Measurements from ENCODE around the gene VPS37B. TPM values are rescaled to one million over a fixed set of nuclear protein-coding genes. Genes with fewer than 3 reads are reported as not detected.

The VPS37B gene
- total RNA-seq, 2 experiments from 2014 or later = 20.1 to 20.7 TPM

GRCh38 chr12:122837306-122838265 lies 58.3 kb downstream of the VPS37B start:
- ChIA-PET POLR2A (interaction anchor here (0.6 kb wide), 1 partner anchor 473 kb away, joined by 4 read pairs; no protein-coding TSS in a partner anchor), CTCF (interaction anchor here (0.7 kb wide), 1 partner anchor 290 kb away, joined by 3 read pairs; no protein-coding TSS in a partner anchor)

DNA sequence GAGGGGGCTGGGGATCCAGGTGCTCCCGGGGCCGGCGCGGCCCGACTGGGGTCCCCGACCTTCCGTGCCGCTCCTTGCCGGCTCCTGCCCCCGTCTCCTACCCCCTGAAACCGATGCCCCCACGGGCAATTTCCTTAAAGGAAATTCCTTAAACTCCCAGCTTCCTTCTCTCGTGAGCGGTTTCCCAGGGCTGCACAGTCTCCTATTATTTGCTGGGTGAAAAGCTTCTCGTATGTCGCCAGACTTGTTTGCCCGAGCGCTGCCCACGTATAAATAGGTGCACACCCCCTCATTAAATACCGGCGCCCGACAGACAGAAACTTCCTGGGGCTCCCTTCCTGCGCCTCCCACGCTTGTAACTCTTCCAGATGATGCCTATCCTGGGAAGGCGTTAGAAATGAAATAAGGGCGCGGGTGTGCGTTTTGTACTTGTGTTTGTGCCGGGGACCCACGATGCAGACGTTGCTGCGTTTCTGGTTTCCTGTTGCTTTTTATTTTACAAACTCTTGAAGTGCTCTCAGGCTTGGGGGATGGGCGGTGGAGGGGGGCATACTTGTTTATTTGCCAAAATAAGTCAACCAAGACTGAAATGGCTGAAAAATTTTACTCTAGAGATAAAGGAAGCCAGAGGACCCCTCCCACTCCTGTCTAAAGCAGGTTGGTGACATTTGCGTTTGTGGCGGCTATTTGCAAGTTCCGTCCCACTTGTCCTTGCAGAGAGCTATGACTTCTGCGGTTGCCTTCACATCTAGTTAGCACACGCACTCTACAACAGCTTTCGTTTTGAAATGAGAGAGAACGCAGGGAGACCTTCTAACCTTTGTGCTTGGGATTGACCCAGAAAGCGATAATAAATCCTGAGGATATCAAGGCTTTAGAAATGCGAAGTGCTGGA lies 59.6 kb downstream of the VPS37B start:
- POLR2A ChIA-PET = interaction anchor here (0.6 to 1.0 kb wide), 4 partner anchors 10 to 610 kb away, joined by 3 to 8 read pairs (median 4); partner anchors contain the start of gene ABCB9
- CTCF ChIA-PET = interaction anchor here (0.7 to 1.1 kb wide), 3 partner anchors 49 to 592 kb away, joined by 3 read pairs; no protein-coding TSS in a partner anchor

DNA sequence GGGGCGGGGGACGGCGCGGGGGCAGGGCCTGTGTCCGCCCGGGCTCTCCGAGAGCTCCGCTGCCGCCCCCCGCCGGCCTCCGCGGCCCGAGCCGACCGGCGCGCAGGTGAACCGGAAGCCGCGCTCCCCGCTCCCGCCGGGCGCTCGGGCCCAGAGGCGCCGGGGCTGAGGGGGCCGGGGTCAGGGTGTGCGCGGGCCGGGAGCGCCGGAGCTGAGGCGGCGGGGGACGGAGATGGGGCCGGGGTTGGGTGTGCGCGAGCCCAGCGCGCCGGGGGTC lies 60.2 kb downstream of the VPS37B start:
- POLR2A ChIA-PET = interaction anchor here (0.9 to 1.0 kb wide), 3 partner anchors 10 to 529 kb away, joined by 3 to 8 read pairs (median 4); partner anchors contain the start of gene ABCB9
- CTCF ChIA-PET = interaction anchor here (1.0 to 1.1 kb wide), 2 partner anchors 48 to 592 kb away, joined by 3 read pairs; no protein-coding TSS in a partner anchor

GRCh38 chr12:122834921-122835749 lies 60.8 kb downstream of the VPS37B start, which contains the start of gene HIP1R:
Gene HIP1R, plus strand, starts transcription at chr12:122835457. Its CDS starts 94 bp downstream, at chr12:122835551.
- ChIA-PET POLR2A (interaction anchor here (0.5 to 1.0 kb wide), 3 partner anchors 131 to 530 kb away, joined by 3 to 4 read pairs (median 4); partner anchors contain the start of gene ABCB9), CTCF (interaction anchor here (1.0 to 1.9 kb wide), 2 partner anchors 41 to 591 kb away, joined by 3 to 5 read pairs; no protein-coding TSS in a partner anchor)

DNA sequence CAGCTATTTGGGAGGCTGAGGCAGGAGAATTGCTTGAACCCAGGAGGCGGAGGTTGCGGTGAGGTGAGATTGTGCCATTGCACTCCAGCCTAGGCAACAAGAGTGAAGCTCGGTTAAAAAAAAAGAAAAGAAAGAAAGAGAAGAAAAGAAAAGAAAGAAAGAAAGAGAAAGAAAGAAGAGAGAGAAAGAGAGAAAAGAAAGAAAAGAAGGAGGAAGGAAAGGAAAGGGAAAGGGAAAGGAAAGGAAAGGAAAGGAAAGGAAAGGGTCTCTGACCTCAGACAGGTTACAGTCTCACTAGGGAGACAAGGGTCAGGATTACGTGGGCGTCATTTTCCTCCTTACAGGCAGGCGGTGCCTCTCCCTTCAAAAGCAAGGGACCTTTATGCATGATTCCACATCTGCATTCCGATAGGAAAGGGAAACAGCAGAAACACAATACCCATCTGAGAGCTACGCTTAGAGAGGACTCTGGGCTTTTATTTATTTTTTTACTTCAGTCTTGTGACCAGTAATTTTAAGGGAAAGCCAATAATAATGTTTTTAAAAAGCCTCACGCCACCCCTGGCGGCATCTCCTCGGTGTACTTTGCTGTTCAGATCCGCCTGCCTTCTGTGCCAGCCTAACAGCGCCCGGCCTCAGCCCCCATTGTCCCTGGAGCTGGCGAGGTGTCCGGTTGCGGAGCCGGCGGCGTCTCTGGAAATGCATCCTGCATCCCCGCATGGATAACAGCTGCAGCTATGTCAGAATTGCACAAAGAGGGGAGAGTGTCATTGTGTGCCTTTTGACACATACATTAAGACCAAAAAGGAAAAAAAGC lies 61.6 kb downstream of the VPS37B start:
- ChIA-PET CTCF (interaction anchor here (1.9 kb wide), 1 partner anchor 40 kb away, joined by 5 read pairs; no protein-coding TSS in a partner anchor), POLR2A (interaction anchor here (0.5 to 1.1 kb wide), 2 partner anchors 141 to 553 kb away, joined by 3 read pairs; no protein-coding TSS in a partner anchor)

DNA sequence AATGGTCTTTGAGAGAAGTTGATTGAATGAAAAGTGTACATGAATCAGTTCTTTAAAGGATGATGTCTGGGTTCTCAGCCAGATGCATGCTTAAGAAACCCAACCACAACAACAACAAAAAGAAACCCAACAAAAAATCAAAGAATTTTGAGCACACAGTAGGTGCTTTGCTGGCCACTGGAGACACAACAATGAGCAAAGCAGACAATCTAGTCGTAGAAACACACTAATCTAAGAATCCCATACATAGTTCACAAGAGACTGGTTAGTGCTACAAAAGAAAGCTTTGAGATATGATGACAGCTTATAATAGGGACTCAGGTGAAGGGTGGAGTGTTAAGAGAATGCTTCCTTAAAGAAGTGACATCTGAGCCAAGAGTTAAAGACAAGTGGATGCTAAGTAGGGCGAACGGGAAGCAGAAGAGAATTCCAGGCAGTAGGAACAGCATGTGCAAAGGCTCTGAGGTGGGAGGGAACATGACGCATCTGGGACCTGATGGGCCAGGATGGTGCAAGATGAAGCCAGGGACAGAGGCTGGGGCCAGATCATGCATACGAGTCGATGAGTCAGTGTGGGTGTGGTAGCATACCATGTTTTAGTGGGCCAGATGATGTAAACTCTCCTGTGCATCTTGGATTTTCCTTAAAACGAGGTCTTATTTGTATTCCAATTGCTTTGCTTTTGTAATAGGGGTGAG lies 65.3 kb downstream of the VPS37B start:
- CTCF ChIA-PET = no interaction called here

GRCh38 chr12:122827258-122827657 lies 68.7 kb downstream of the VPS37B start:
- ChIA-PET POLR2A (interaction anchor here (0.6 kb wide), 1 partner anchor 63 kb away, joined by 3 read pairs; no protein-coding TSS in a partner anchor), CTCF (interaction anchor here (0.7 to 1.1 kb wide), 2 partner anchors 100 to 125 kb away, joined by 3 read pairs; no protein-coding TSS in a partner anchor)

More for the DNA sequence above, 65.3 kb downstream of the VPS37B start:
- POLR2A ChIA-PET = no interaction called here

DNA sequence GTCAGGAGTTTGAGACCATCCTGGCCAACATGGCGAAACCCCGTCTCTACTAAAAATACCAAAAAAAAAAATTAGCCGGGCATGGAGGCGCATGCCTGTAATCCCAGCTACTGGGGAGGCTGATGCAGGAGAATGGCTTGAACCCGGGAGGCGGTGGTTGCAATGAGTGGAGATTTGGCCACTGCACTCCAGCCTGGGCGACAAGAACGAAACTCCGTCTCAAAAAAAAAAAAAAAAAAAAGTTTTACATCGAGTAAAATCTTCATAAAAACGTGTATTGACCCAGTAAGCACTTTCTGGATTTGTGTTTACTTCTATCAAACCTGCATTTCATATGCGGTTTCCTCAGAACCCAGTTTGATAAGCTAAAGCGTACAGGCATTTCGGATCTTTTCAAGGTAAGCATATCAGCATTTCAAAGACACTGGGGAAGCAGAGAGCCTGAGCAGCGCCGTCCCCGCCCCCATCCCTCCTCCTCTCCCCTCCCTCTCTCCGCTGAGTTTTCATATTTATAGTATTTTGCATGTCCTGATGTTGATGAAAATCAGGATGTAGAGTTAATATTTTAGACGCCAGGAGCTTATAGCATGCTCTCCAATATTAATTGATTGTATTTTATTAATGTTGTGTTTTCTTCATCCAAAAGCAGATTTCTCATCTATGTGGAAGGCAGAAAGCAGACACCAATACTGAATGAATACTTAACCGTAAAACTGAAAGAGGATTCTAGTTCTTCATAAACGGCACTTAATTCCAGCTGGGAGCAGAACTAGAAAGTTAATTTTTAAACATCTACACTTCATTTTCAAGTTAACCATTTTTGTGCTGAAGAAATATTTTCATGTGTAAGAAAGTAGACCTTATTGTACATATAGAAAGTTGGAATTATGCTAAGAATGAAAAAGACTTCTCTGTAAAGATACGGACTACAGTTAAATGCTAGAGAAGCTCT lies 69.9 kb downstream of the VPS37B start:
- ChIA-PET CTCF (interaction anchor here (0.7 to 1.0 kb wide), 3 partner anchors 32 to 602 kb away, joined by 3 to 4 read pairs (median 3); no protein-coding TSS in a partner anchor), POLR2A (interaction anchor here (0.7 to 1.1 kb wide), 2 partner anchors 10 to 234 kb away, joined by 3 to 8 read pairs; no protein-coding TSS in a partner anchor)

- POLR2A ChIA-PET = no interaction called here
- CTCF ChIA-PET = no interaction called here
These were observed 72.5 kb downstream of the VPS37B start for GRCh38 chr12:122823429-122823828.

- ChIA-PET CTCF (interaction anchor here (1.5 kb wide), 1 partner anchor 15 kb away, joined by 5 read pairs; no protein-coding TSS in a partner anchor), POLR2A (no interaction called here)
These were observed 75.1 kb downstream of the VPS37B start for GRCh38 chr12:122820838-122821271.

- ChIA-PET CTCF (interaction anchor here (1.0 to 1.5 kb wide), 2 partner anchors 14 to 150 kb away, joined by 3 to 5 read pairs; no protein-coding TSS in a partner anchor), POLR2A (no interaction called here)
These were observed 75.8 kb downstream of the VPS37B start for GRCh38 chr12:122820138-122820537.

DNA sequence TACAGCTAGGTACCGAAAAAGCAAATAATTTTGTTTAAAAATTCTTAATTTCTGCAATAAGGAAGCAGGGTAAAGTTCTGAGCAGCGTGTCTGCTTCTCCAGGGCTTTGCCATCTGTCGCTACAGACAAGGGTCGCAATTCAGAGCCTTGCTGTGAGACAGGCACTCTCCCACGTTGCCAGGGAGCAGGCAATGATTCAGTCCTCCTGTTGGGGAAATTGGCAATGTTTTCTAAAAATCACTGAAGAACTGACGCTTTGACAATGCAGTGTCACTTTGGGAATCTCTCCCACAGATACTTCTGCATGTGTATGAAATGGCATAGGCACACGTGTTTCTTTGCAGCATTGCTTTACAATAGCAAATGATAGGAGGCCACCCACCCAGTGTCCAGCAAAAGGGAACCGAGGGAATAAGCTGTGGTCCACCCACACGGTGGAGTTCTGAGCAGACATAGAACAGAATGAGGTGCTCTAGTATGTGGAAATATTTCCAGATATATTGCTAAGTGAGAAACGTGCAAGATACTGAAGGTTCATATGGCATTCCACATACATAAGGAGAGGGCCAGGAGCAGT lies 76.6 kb downstream of the VPS37B start:
- ChIA-PET CTCF (interaction anchor here (1.0 to 1.5 kb wide), 2 partner anchors 13 to 151 kb away, joined by 3 to 5 read pairs; no protein-coding TSS in a partner anchor), POLR2A (no interaction called here)

Measured in activated CD8-positive, alpha-beta memory T cell treated with anti-CD3 and anti-CD28 coated beads for 36 hours (primary cell).